Suprapubic skin (tissue), 4 donors: Measurements from ENCODE around the gene SUPT4H1.

Experiments used
- CTCF ChIP-seq, 2 donors: fragments of 200-600 bp in 1 of 2; fragments of 450-650 bp in 1 of 2; sonication (generic) in 1 of 2; IDR thresholded peaks; one replicate each; pipeline ENCODE4 v1.5.1; 2016 to 2019; ENCODE audit warnings: antibody characterized with exemption in 2 of 2, mild to moderate bottlenecking in 1 of 2, moderate library complexity in 1 of 2
- EP300 ChIP-seq: sonication (generic); formaldehyde crosslinking; IDR thresholded peaks from one replicate; pipeline ENCODE4 v1.6.1; 2017; ENCODE audit warnings: antibody characterized with exemption
- POLR2A ChIP-seq, 2 donors: fragments of 450-650 bp; IDR thresholded peaks; one replicate each; pipeline ENCODE4 v1.6.1; 2017; ENCODE audit warnings: antibody characterized with exemption in 2 of 2, mild to moderate bottlenecking in 2 of 2, moderate library complexity in 2 of 2
- POLR2AphosphoS5 ChIP-seq, 3 donors: sonication (generic); formaldehyde crosslinking; IDR thresholded peaks; one replicate each; pipeline ENCODE4 v1.6.1; 2017; ENCODE audit warnings: antibody characterized with exemption in 3 of 3

- TF ChIP-seq POLR2AphosphoS5 (IDR thresholded peaks at IDR 0.05): no peak
- no peak for TF ChIP-seq CTCF (IDR thresholded peaks at IDR 0.05)
- TF ChIP-seq POLR2A (IDR thresholded peaks at IDR 0.05): no peak
- TF ChIP-seq EP300: no peak
Measured at GRCh38 chr17:58311429-58311894, 40.5 kb downstream of the SUPT4H1 start.
